Measurements from ENCODE around the gene TRAK1. TPM values are rescaled to one million over a fixed set of nuclear protein-coding genes. Genes with fewer than 3 reads are reported as not detected.

Gene TRAK1
- total and polyA plus RNA-seq, 2 of the 4 experiments (the other 2 are of a cell fraction): 25.6 to 28.1 TPM

DNA sequence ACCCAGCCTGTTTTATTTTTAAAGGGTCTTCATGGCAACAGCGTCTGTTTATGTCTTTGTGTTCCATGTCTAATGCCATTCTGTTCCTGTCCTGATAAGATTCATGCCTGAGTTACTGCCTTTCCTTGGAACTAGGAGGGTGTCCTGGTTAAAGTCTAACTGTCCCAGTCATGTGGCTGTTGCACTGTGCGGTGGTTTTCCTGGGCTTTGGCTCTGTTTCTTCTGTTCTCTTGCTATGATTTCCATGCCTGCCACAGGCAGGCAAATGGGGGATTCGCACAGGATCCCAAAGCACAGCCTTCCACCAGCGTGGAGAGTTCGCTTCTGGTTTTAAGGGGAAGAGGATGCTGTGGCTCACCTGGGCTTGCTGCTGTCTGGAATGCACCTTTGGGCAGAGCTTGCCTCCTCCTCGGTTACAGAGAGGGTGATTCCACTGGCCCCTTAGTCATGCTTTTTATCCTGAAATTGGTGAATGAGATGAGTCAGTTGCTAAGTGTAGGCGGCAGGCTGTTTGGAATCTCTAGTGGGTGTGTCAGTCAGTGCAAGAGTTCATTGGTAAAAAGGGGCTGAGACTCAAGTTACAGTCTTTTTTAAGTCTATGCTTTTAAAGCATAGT is 88.1 kb downstream of the TRAK1 start:
- peak; percentile 97 for ATAC-seq (ENCODE audit: low read depth)
- Histone ChIP-seq H2AFZ (replicated peaks; ENCODE audit: low read length, poor library complexity) (peak overlapping the region; percentile 16), H3K9me3 (ENCODE audit: control insufficient read depth, insufficient read depth, low read length) (no peaks in the 10 kb centered on the region), H3K27ac (ENCODE audit: insufficient read depth, low read length) (peak overlapping the region; percentile 8; the same call in 1 of the 2 replicates), H3K36me3 (ENCODE audit: control insufficient read depth, insufficient read depth, low read length) (0 out of 2 replicates have a peak, but pooled peaks cover 1% of the 10 kb centered on the region), H4K20me1 (ENCODE audit: insufficient read depth, low read length) (peaks cover 9% of the 10 kb centered on the region), H3K27me3 (ENCODE audit: control insufficient read depth, insufficient read depth, low read length) (no peaks in the 10 kb centered on the region), H3K56ac (ENCODE audit: extremely low read depth, insufficient read depth, low read length) (no peak overlapping the region), H3K9ac (ENCODE audit: low read depth, low read length) (no peak overlapping the region), H4K91ac (ENCODE audit: insufficient read depth, low read depth, low read length) (no peak overlapping the region), H3K14ac (replicated peaks; ENCODE audit: low read depth, low read length) (no peak overlapping the region), H3K4me1 (ENCODE audit: control insufficient read depth, insufficient read depth, low read length) (peaks cover 8% of the 10 kb centered on the region), H2BK20ac (ENCODE audit: low read depth, low read length) (no peak overlapping the region), H4K8ac (ENCODE audit: low read depth in 2 of 2, low read length in 2 of 2) (no peak overlapping the region), H3K4ac (ENCODE audit: low read depth, low read length) (peak overlapping the region; percentile 36; the same call in 1 of the 2 replicates), H3K9me1 (ENCODE audit: insufficient read depth, low read length) (peaks cover 14% of the 10 kb centered on the region), H4K5ac (ENCODE audit: low read depth, low read length) (no peak overlapping the region), H2BK120ac (ENCODE audit: low read depth, low read length) (no peak overlapping the region; the same call in 1 of the 2 replicates), H3K23ac (ENCODE audit: low read depth, low read length) (no peak overlapping the region), H3K18ac (ENCODE audit: low read depth, low read length) (no peak overlapping the region), H3K4me3 (ENCODE audit: insufficient read depth, low read depth, low read length) (no peak overlapping the region), H3K4me2 (ENCODE audit: low read depth, low read length) (peak overlapping the region; percentile 67; the same call in 1 of the 2 replicates), H3K79me1 (ENCODE audit: low read depth in 1 of 2, low read length in 2 of 2) (peaks cover 4 to 47% of the 10 kb centered on the region in 2 experiments; a peak in 3 of 4 replicates), H2BK15ac (ENCODE audit: low read depth, low read length) (no peak overlapping the region), H2BK5ac (ENCODE audit: low read depth, low read length, poor library complexity, severe bottlenecking) (no peak overlapping the region), H2AK5ac (ENCODE audit: low read depth, low read length) (no peak overlapping the region), H2AK9ac (replicated peaks; ENCODE audit: low read depth, low read length, poor library complexity) (peak overlapping the region; percentile 6)
- intact Hi-C loops (cut with micrococcal nuclease) (no loop called here), in situ Hi-C loops (cut with MboI; ENCODE audit: low sequenced_read_pairs) (no loop called here), dilution Hi-C loops (cut with HindIII; ENCODE audit: low sequenced_read_pairs, unreplicated experiment) (no loop called here)
- peak; percentile 93 for DNase-seq
- no peak for TF ChIP-seq POLR2A (IDR thresholded peaks at IDR 0.05; ENCODE audit: low read depth, low read length)
- TF ChIP-seq, protein P1, sequence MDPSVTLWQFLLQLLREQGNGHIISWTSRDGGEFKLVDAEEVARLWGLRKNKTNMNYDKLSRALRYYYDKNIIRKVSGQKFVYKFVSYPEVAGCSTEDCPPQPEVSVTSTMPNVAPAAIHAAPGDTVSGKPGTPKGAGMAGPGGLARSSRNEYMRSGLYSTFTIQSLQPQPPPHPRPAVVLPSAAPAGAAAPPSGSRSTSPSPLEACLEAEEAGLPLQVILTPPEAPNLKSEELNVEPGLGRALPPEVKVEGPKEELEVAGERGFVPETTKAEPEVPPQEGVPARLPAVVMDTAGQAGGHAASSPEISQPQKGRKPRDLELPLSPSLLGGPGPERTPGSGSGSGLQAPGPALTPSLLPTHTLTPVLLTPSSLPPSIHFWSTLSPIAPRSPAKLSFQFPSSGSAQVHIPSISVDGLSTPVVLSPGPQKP (IDR thresholded peaks at IDR 0.05; ENCODE audit: borderline replicate concordance, low read depth, low read length): no peak
- peak; percentile 32 for TF ChIP-seq CEBPB (IDR thresholded peaks at IDR 0.05; ENCODE audit: low read depth, low read length)
- peak; percentile 60; the same call in 1 of the 2 replicates for TF ChIP-seq NFE2L2 (IDR thresholded peaks at IDR 0.05; ENCODE audit: low read depth, low read length)
- peak; percentile 71 for TF ChIP-seq FOS (IDR thresholded peaks at IDR 0.05; ENCODE audit: low read depth, low read length)
- 0 out of 2 replicates have a peak, but pooled peaks have one; percentile 21 for TF ChIP-seq MXI1 (IDR thresholded peaks at IDR 0.05; ENCODE audit: borderline replicate concordance, low read depth, low read length)
- TF ChIP-seq MAFK (IDR thresholded peaks at IDR 0.05; ENCODE audit: low read depth, low read length): peak; percentile 43; the same call in 1 of the 2 replicates
- peak; percentile 74 for TF ChIP-seq RFX5 (IDR thresholded peaks at IDR 0.05; ENCODE audit: low read depth, low read length)
- 60% methylated on average over 1 of the region's 7 CpGs; no CpG with 5 or more reads in 1 of the 2 experiments for WGBS, 2 experiments (ENCODE audit: extremely low coverage in 2 of 2, insufficient read length in 1 of 2)
- CTCF ChIA-PET: interaction anchor here (2.9 kb wide), 1 partner anchor 11 kb away, joined by 14 read pairs; no protein-coding TSS in a partner anchor
- BruUV-seq (replicated peaks): no TSS peak
- POLR2A ChIA-PET (ENCODE audit: unreplicated experiment): no interaction called here
